ENCODE measurements around the gene PHYKPL. TPM values are rescaled to one million over a fixed set of nuclear protein-coding genes. Genes with fewer than 3 reads are reported as not detected.

Gene PHYKPL
- total and polyA plus RNA-seq, 11 donors = 21.3 to 56.2 (median 38.6) TPM

GRCh38 chr5:178272591-178272990, 40.0 kb upstream of the PHYKPL start:
- DNase-seq (peak in 2 of 5 donors; percentile 17 to 56), ATAC-seq (no peak)
- H3K27me3 ChIP-seq = no peaks in the 10 kb centered on the region
- 90 to 93% (median 92%) methylated on average over 5 to 9 of the region's 9 CpGs for WGBS, 4 donors
- H3K9me3 ChIP-seq = peaks cover 0 to 4% (median 0%) of the 10 kb centered on the region in 12 donors
- H3K36me3 ChIP-seq = no peaks in the 10 kb centered on the region
- no peak overlapping the region for H3K4me3 ChIP-seq
- intact Hi-C loops (cut with DNase I) = loop anchor here in 2 of 10 donors (10.0 kb wide), 1 partner anchor 572 kb away; no protein-coding TSS in a partner anchor
- no peak overlapping the region for H3K27ac ChIP-seq
- TF ChIP-seq CTCF (IDR thresholded peaks at IDR 0.05) (no peak), POLR2A (IDR thresholded peaks at IDR 0.05) (no peak)
- H3K4me1 ChIP-seq = peaks cover 0 to 7% (median under 1%) of the 10 kb centered on the region in 12 donors

GRCh38 chr5:178271726-178272479, 39.3 kb upstream of the PHYKPL start:
- no peaks in the 10 kb centered on the region for H3K27me3 ChIP-seq
- H3K4me1 ChIP-seq = peaks cover 0 to 14% (median 2%) of the 10 kb centered on the region in 12 donors
- ATAC-seq (no peak), DNase-seq (peak in 2 of 5 donors; percentile 14 to 50)
- H3K9me3 ChIP-seq = peaks cover 0 to 4% (median 0%) of the 10 kb centered on the region in 12 donors
- H3K27ac ChIP-seq = no peak overlapping the region
- WGBS, 4 donors = 73 to 85% (median 79%) methylated on average over 21 to 24 of the region's 24 CpGs
- H3K4me3 ChIP-seq = no peak overlapping the region
- H3K36me3 ChIP-seq = no peaks in the 10 kb centered on the region
- intact Hi-C loops (cut with DNase I) = loop anchor here in 2 of 10 donors (10.0 kb wide), 1 partner anchor 573 kb away; no protein-coding TSS in a partner anchor
- TF ChIP-seq CTCF (IDR thresholded peaks at IDR 0.05) (no peak), POLR2A (IDR thresholded peaks at IDR 0.05) (no peak)

GRCh38 chr5:178271231-178271630, 38.6 kb upstream of the PHYKPL start:
- Histone ChIP-seq H3K9me3 (peaks cover 0 to 4% (median 0%) of the 10 kb centered on the region in 12 donors), H3K36me3 (no peaks in the 10 kb centered on the region), H3K27me3 (no peaks in the 10 kb centered on the region), H3K4me1 (peaks cover 0 to 21% (median 4%) of the 10 kb centered on the region in 12 donors), H3K27ac (no peak overlapping the region), H3K4me3 (no peak overlapping the region)
- ATAC-seq = no peak
- peak in 2 of 5 donors; percentile 4 to 34 for DNase-seq
- TF ChIP-seq CTCF (IDR thresholded peaks at IDR 0.05) (no peak), POLR2A (IDR thresholded peaks at IDR 0.05) (no peak)
- intact Hi-C loops (cut with DNase I) = loop anchor here in 2 of 10 donors (10.0 kb wide), 1 partner anchor 574 kb away; no protein-coding TSS in a partner anchor
- WGBS, 4 donors = 85 to 94% (median 88%) methylated on average over 4 of the region's 4 CpGs

GRCh38 chr5:178269499-178269898, 36.9 kb upstream of the PHYKPL start:
- Histone ChIP-seq H3K27me3 (no peaks in the 10 kb centered on the region), H3K4me1 (peaks cover 0 to 21% (median 4%) of the 10 kb centered on the region in 12 donors), H3K4me3 (no peak overlapping the region), H3K27ac (no peak overlapping the region), H3K9me3 (no peaks in the 10 kb centered on the region), H3K36me3 (no peaks in the 10 kb centered on the region)
- WGBS, 4 donors = 92 to 96% (median 95%) methylated on average over 1 of the region's 1 CpG
- ATAC-seq = no peak
- no peak for DNase-seq
- intact Hi-C loops (cut with DNase I) = no loop called here
- TF ChIP-seq POLR2A (IDR thresholded peaks at IDR 0.05) (no peak), CTCF (IDR thresholded peaks at IDR 0.05) (no peak)
